PC-3 (cell line): ENCODE results near the gene SPON2. TPM values are rescaled to one million over a fixed set of nuclear protein-coding genes. Genes with fewer than 3 reads are reported as not detected.

Experiments
- ATAC-seq: fragments of 200-7000 bp; cut with Tn5 transposase; 2 replicates; pipeline ENCODE4 v1.9.1; 2020; ENCODE audit warnings: mild to moderate bottlenecking, moderate library complexity
- BruUV-seq: library from RNA; stranded (reverse); fragments of 400-500 nt; replicated peaks from 2 replicates; lab custom pipeline; 2021; lab: Mats Ljungman, UMichigan
- CTCF ChIA-PET: fragments of 300-600 bp; sonication (Branson Sonifier 250); formaldehyde crosslinking; loops from one replicate; lab custom pipeline; 2022; ENCODE audit warnings: antibody characterized with exemption; lab: Charles Lee
- POLR2A ChIA-PET: fragments of 300-600 bp; sonication (Branson Sonifier 250); formaldehyde crosslinking; loops from one replicate; lab custom pipeline; 2022; ENCODE audit warnings: antibody characterized with exemption; ENCODE audit not compliant: unreplicated experiment; lab: Charles Lee
- DNase-seq: peaks from one replicate; pipeline ENCODE4 v3.0.0-alpha.2; 2015
- H2AFZ ChIP-seq: fragments of 300-600 bp; sonication (generic); 2 replicates; pipeline ENCODE4 v1.6.0; 2016; ENCODE audit warnings: antibody characterized with exemption, low read length
- H3F3A ChIP-seq: fragments of 300-600 bp; sonication (generic); one replicate; pipeline ENCODE4 v1.6.0; 2017; ENCODE audit warnings: antibody characterized with exemption, low read length, control low read depth, mild to moderate bottlenecking; ENCODE audit not compliant: unreplicated experiment
- H3K27ac ChIP-seq: fragments of 300-600 bp; sonication (generic); 2 replicates; pipeline ENCODE4 v1.5.1; 2016; ENCODE audit warnings: mild to moderate bottlenecking, low read length
- H3K27me3 ChIP-seq: fragments of 300-600 bp; sonication (generic); 2 replicates; pipeline ENCODE4 v1.6.1; 2016; ENCODE audit warnings: low read length, mixed read lengths
- H3K36me3 ChIP-seq: fragments of 300-600 bp; sonication (generic); 2 replicates; pipeline ENCODE4 v1.6.1; 2016; ENCODE audit warnings: low read depth, mixed run types, low read length, mixed read lengths
- H3K4me1 ChIP-seq: fragments of 300-600 bp; sonication (generic); 2 replicates; pipeline ENCODE4 v1.5.1; 2016; ENCODE audit warnings: low read length; ENCODE audit not compliant: insufficient read depth
- H3K4me2 ChIP-seq: fragments of 300-600 bp; sonication (generic); 2 replicates; pipeline ENCODE4 v1.6.0; 2016; ENCODE audit warnings: low read length
- H3K4me3 ChIP-seq: fragments of 300-600 bp; sonication (generic); 2 replicates; pipeline ENCODE4 v1.5.1; 2016; ENCODE audit warnings: mild to moderate bottlenecking, low read length, mixed read lengths
- H3K79me2 ChIP-seq: fragments of 300-600 bp; sonication (generic); 2 replicates; pipeline ENCODE4 v1.6.1; 2017; ENCODE audit warnings: low read length, mixed read lengths
- H3K9ac ChIP-seq: fragments of 300-600 bp; sonication (generic); 2 replicates; pipeline ENCODE4 v1.6.0; 2016; ENCODE audit warnings: mild to moderate bottlenecking, low read length
- H3K9me2 ChIP-seq: fragments of 300-600 bp; sonication (generic); replicated peaks from 2 replicates; pipeline ENCODE4 v1.6.1; 2016; ENCODE audit warnings: mixed run types, low read length, mixed read lengths
- H3K9me3 ChIP-seq: fragments of 300-600 bp; sonication (generic); 2 replicates; pipeline ENCODE4 v1.6.1; 2016; ENCODE audit warnings: low read length, mixed read lengths
- H4K20me1 ChIP-seq: fragments of 300-600 bp; sonication (generic); 2 replicates; pipeline ENCODE4 v1.6.1; 2016; ENCODE audit warnings: low read length, mixed read lengths
- CTCF ChIP-seq: fragments of 300-600 bp; sonication (generic); conservative IDR thresholded peaks from 2 replicates; pipeline ENCODE4 v1.5.1; 2017; ENCODE audit warnings: antibody characterized with exemption, low read depth, mild to moderate bottlenecking, low read length
- EZH2 ChIP-seq: fragments of 300-600 bp; sonication (generic); IDR thresholded peaks from one replicate; pipeline ENCODE4 v1.6.1; 2017; ENCODE audit warnings: antibody characterized with exemption, mild to moderate bottlenecking, low read length; ENCODE audit not compliant: unreplicated experiment
- EZH2phosphoT487 ChIP-seq: fragments of 300-600 bp; sonication (generic); IDR thresholded peaks from 2 replicates; pipeline ENCODE4 v1.6.1; 2018; ENCODE audit warnings: mild to moderate bottlenecking, antibody characterized with exemption, low read length, borderline replicate concordance
- intact Hi-C: fragments of 100-400 bp; cut with micrococcal nuclease; formaldehyde crosslinking; loops from 2 replicates; pipeline ENCODE4 v1.9.0; 2023
- total RNA-seq: library from RNA; depleted of rRNA; stranded (reverse); fragments of >200 nt; gene quantifications from 2 replicates; pipeline ENCODE4 v1.2.3, GENCODE V29; 2014

Gene SPON2
- total RNA-seq, 1 experiment from 2014 or later: 0.80 TPM

GRCh38 chr4:1207603-1208265, 35.4 kb upstream of the SPON2 start:
- Histone ChIP-seq H3K36me3 (no peaks in the 10 kb centered on the region; the same call in 1 of the 2 replicates), H3F3A (no peaks in the 10 kb centered on the region), H3K4me3 (no peak overlapping the region), H3K9ac (no peak overlapping the region), H3K27ac (no peak overlapping the region), H4K20me1 (no peaks in the 10 kb centered on the region), H3K9me3 (no peaks in the 10 kb centered on the region), H3K27me3 (no peaks in the 10 kb centered on the region), H3K4me1 (no peaks in the 10 kb centered on the region), H3K9me2 (no peaks in the 10 kb centered on the region), H2AFZ (no peak overlapping the region), H3K79me2 (no peaks in the 10 kb centered on the region), H3K4me2 (no peak overlapping the region)
- CTCF ChIA-PET: no interaction called here
- intact Hi-C loops: no loop called here
- TF ChIP-seq CTCF: no peak
- no peak for TF ChIP-seq EZH2
- TF ChIP-seq EZH2phosphoT487: no peak
- ATAC-seq (peak; percentile 19; the same call in 1 of the 2 replicates), DNase-seq (peak; percentile 3)
- POLR2A ChIA-PET: no interaction called here
- no TSS peak for BruUV-seq

GRCh38 chr4:1207157-1207470, 34.7 kb upstream of the SPON2 start:
- Histone ChIP-seq H3K9ac (no peak overlapping the region), H3K4me1 (no peaks in the 10 kb centered on the region), H3K4me2 (no peak overlapping the region), H2AFZ (no peak overlapping the region), H3K9me3 (no peaks in the 10 kb centered on the region), H3K79me2 (no peaks in the 10 kb centered on the region), H3K9me2 (no peaks in the 10 kb centered on the region), H4K20me1 (no peaks in the 10 kb centered on the region), H3K27ac (no peak overlapping the region), H3F3A (no peaks in the 10 kb centered on the region), H3K27me3 (no peaks in the 10 kb centered on the region), H3K4me3 (no peak overlapping the region), H3K36me3 (no peaks in the 10 kb centered on the region)
- DNase-seq (no peak), ATAC-seq (no peak)
- ChIA-PET POLR2A (no interaction called here), CTCF (no interaction called here)
- intact Hi-C loops: no loop called here
- BruUV-seq: no TSS peak
- TF ChIP-seq EZH2 (no peak), CTCF (no peak), EZH2phosphoT487 (no peak)

- ATAC-seq (no peak), DNase-seq (no peak)
- no peaks in the 10 kb centered on the region for H3K79me2 ChIP-seq
- TF ChIP-seq EZH2 (no peak), EZH2phosphoT487 (no peak), CTCF (no peak)
- no peaks in the 10 kb centered on the region for H3F3A ChIP-seq
- H3K36me3 ChIP-seq: no peaks in the 10 kb centered on the region
- no peak overlapping the region for H3K4me3 ChIP-seq
- H3K9ac ChIP-seq: no peak overlapping the region
- ChIA-PET POLR2A (no interaction called here), CTCF (no interaction called here)
- no peak overlapping the region for H3K4me2 ChIP-seq
- no peaks in the 10 kb centered on the region for H3K4me1 ChIP-seq
- no peaks in the 10 kb centered on the region for H3K9me2 ChIP-seq
- H2AFZ ChIP-seq: no peak overlapping the region
- H3K9me3 ChIP-seq: no peaks in the 10 kb centered on the region
- H3K27me3 ChIP-seq: no peaks in the 10 kb centered on the region
- intact Hi-C loops: no loop called here
- H4K20me1 ChIP-seq: no peaks in the 10 kb centered on the region
- no peak overlapping the region for H3K27ac ChIP-seq
- no TSS peak for BruUV-seq
Measured at GRCh38 chr4:1206299-1207156, 34.1 kb upstream of the SPON2 start.
